SKM-1 treated with dmso at 0.1 percent for 144 hours (cell line): ENCODE data around the gene TES.

Source experiments
- DNase-seq: peaks from one replicate; lab custom pipeline; 2025; ENCODE audit not compliant: unreplicated experiment; lab: John Stamatoyannopoulos, UW

The TES gene

GRCh38 chr7:116193329-116194087, 16.8 kb upstream of the TES start:
- DNase-seq = no peak

GRCh38 chr7:116194115-116194514, 16.2 kb upstream of the TES start:
- DNase-seq = no peak

DNA sequence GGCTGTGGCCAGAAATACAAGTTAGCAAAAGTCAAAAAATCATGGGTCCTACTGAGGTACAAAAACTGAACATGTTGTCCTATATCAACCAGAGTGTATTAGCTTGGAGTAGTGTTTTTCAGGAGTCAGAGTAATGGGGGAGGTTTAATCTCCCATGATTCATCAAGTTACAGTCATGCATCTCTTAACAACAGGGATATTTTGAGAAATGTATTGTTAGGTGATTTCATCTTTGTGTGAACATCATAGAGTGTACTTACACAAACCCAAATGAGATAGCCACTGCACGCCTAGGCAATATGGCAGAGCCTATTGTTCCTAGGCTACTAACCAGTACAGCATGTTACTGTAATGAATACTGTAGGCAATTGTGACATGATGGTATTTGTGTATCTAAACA, 14.9 kb upstream of the TES start:
- no peak for DNase-seq

- no peak for DNase-seq
Measured at GRCh38 chr7:116196947-116197346, 13.4 kb upstream of the TES start.

GRCh38 chr7:116197360-116197759, 13.0 kb upstream of the TES start:
- DNase-seq = no peak

- DNase-seq = no peak
Measured at GRCh38 chr7:116198748-116199410, 11.5 kb upstream of the TES start.

DNA sequence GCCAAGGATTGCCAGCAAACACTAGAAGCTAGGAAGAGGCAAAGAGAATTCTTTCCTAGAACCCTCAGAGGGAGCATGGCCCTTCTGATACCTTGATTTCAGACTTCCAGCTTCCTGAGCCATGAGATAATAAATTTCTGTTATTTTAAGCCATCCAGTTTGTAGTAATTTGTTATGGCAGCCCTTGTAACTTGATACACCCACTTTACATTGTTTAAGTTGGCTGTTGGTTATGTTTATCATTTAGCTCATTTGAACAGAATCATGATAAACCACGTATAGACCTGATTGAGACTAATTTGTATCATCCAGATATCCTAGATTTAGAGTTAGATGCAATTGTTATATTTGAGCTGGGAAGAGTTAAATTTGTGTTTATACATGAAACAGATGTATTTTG, 9.4 kb upstream of the TES start:
- no peak for DNase-seq

- DNase-seq = no peak
Measured at GRCh38 chr7:116206141-116206540, 4.2 kb upstream of the TES start.

- DNase-seq = no peak
Measured at GRCh38 chr7:116208919-116209318, 1.4 kb upstream of the TES start.

GRCh38 chr7:116209561-116210070, 723 bp upstream of the TES start:
- no peak for DNase-seq

DNA sequence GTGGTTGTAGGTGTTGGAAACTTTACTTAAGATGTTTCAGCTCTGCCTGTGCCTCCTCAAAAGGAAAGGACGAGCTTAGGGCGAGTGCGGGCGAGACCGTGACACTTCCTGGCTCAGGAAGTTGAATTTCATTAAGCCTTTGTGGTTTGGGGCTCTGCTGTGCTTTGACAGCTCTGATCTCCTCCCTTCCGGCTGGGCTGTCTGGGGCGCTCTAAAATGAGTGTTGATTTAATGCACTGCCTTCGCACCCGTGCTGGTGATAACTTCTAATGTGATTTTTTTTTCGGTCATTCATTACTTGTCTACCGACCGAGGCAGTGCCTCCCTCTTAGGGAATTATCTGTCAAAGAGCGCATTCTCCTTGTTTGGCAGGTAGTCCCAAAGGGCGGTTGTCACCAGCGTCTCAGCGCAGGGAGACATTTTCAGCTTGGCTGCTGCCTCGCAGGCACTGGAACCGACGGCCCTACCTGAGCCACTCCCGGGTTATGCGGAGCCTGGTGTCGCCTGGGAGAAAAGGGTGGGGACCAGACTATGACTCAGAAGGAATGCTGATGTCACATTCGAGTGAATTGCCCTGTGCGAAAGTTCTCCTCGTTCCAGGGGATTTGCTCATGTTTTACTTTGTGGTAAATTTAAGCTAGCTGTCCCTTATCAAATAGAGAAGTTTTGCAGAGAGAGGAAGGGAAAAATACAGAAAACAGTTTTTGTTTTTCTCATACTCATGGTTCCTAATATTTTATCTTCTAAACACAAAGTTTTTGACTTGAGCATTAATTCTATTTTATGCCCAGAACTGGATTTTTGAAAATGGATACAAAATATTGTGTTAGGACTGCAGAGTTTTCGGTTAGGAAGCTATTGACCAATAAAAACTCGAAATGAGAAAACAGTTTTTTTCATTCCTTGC, 920 bp downstream of the TES start:
- peak; percentile 81 for DNase-seq

DNA sequence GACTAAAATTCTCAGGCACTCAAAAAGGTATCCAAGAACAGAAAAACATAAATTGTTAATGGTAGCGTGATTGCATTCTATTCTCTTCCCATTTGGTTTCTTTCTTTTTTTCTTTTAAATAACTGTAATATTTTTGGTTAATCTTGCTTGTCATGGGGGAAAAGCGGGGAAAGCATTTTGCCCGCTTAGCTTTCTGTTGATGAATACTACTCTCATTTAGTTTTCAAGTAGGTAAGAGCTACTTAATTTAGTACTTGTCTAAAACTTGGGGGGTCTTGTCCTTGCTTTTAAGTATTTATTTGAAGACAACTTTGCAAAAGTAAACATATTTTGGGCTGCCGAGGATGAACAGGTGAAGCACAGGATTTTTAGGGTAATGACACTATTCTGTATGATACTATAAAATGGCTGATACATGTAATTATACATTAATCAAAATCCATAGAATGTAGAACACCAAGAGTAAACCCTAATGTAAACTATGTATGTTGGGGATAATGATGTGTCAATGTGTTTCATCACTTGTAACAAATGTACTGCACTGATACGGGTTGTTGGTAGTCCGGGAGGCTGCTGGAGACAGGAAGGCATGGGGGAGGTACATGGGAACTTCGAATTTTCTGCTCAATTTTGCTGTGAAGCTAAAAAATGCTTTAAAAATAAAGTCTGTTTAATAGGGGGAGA, 1.7 kb downstream of the TES start:
- DNase-seq = no peak

DNA sequence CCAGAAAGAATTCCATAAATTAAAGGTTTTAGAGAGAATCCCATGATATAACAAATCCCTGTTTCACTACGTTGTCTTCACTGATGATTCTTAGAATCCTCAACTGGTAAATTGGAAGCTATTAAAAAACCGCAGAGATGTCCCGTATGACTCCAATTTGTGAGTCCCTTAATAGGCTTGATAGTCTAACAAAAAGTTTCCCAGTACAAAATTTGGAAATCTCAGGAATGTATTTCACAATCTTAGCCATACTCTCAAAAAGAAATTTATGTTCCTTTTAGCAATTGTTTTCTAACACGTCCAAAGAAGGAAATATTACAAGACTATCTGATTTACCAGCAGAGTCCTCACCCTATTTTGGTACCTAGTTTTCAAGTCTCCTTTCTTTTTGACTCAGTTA, 2.5 kb downstream of the TES start:
- no peak for DNase-seq

- DNase-seq = no peak
Measured at GRCh38 chr7:116213361-116214130, 3.2 kb downstream of the TES start.

DNA sequence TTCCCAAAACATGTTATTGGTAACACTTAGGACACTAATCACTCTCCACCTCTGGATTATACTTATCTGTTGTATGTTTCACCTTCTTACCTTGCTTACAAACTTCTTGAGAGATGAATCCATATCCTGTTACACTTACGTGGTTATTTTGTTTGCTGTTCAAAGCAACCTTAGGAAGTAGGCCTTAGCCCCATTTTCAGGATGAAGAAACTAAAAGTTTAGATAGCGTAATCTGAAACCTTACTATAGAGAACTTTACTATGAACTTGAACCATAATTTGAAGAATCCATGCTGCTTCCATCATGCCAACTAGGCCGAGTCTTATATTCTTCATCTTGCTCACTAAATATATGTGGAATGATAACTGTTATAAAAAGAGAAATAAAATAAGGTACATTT, 4.6 kb downstream of the TES start:
- DNase-seq = no peak

GRCh38 chr7:116215551-116215950, 5.2 kb downstream of the TES start:
- no peak for DNase-seq

DNA sequence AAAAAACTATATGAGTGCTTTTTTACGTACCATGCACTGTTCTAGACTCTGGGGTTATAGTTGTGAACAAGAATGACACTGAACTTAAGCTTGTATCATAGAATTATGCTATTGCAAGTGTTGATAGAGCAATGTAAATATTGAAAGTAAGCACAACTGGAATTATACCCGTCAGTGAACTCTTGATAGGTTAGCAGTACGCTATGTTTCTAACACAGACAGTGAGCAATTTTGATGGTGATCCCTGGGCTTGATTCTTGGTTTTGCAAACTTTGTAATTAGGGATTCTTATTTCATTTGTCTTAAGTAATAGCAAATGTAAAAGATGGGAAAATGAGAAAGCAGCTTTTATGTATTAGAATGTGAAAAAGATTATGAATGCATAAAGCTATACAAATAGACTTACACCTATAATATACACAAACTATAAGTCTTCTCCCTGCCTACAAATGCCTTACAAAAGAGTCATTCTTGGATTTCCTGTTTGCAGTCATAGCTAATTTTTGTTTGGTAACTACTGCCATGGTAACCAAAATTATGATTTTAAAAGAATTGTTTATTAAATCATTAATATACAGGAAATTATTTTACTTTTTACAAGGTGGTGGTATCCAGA, 6.7 kb downstream of the TES start:
- no peak for DNase-seq

GRCh38 chr7:116218051-116218645, 7.8 kb downstream of the TES start:
- no peak for DNase-seq

DNA sequence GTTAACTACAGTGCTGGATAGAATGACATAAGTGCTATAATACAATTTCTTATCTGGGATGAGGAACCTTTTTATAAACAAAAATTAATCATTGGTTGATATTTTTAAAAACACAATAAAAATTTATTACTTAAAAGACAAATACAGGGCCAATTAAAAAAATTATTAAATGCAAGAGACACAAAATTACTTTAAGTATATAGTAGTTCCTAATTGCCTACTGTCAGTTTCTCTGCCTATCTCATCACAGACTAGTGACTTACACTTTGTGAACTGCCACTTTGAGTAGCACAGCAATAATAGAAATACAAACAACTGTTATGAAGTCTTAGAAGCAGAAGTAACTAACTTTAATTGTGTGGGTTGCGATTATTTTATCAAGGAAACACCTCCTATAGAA, 8.4 kb downstream of the TES start:
- DNase-seq = no peak
